Measurements from ENCODE around the gene CSGALNACT2. TPM values are rescaled to one million over a fixed set of nuclear protein-coding genes. Genes with fewer than 3 reads are reported as not detected.

Gene CSGALNACT2
- total RNA-seq, 2 experiments from 2014 or later = 13.2 to 33.6 TPM

DNA sequence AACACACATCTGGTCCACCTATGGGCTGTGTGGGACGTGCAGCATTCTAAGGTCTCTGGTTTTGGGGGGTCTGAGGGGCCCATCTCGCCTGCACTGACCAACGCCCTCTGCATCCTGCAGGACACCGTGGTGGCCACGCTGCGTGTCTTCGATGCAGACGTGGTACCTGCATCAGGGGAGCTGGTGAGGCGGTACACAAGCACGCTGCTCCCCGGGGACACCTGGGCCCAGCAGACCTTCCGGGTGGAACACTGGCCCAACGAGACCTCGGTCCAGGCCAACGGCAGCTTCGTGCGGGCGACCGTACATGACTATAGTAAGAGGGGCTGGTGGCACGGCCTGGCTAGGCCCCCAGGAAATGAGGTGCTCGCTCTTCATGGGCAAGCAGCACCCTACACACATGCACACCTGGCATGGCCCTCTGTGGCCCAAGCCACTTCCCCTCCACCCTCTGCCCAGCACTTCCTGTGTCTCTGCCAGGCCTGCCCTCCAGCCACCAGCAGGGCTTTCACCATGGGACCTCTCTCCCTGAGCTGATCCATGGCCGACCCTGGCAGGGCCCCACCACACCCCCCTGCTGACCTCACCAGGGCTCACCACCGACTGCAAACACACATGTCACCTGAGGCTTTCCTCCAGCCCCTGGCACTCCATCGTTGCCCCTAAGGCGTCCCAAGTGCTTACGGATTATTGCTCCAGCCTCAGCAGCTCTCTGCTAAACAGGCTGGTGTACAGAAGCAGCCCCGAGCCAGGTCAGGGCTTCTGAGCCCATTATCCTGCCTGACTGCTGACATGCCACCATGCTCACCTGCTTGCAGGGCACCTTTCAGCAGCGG lies 31.8 kb upstream of the CSGALNACT2 start:
- no peaks in the 10 kb centered on the region for H3K9me3 ChIP-seq (ENCODE audit: low read length)
- H3K27ac ChIP-seq (ENCODE audit: low read depth, low read length, poor library complexity, severe bottlenecking) = no peak overlapping the region
- H3K4me3 ChIP-seq (ENCODE audit: low read depth, low read length, poor library complexity, severe bottlenecking) = no peak overlapping the region
- no peak overlapping the region for H3K4me2 ChIP-seq (ENCODE audit: low read length)
- peak overlapping the region; percentile 87; the same call in 1 of the 2 replicates for H2AFZ ChIP-seq (ENCODE audit: low read length)
- no peaks in the 10 kb centered on the region for H3K79me2 ChIP-seq (ENCODE audit: insufficient read depth, low read depth, low read length)
- H4K20me1 ChIP-seq (ENCODE audit: insufficient read depth, low read length) = no peaks in the 10 kb centered on the region
- H3K36me3 ChIP-seq (ENCODE audit: insufficient read depth, low read length) = no peaks in the 10 kb centered on the region
- intact Hi-C loops (cut with micrococcal nuclease; ENCODE audit: unreplicated experiment) = no loop called here
- peaks cover 11% of the 10 kb centered on the region for H3K4me1 ChIP-seq (ENCODE audit: insufficient read depth, low read length, poor library complexity, severe bottlenecking)
- no peak for DNase-seq (ENCODE audit: low spot score)
- H3K9me2 ChIP-seq (ENCODE audit: insufficient read depth, low read length) = no peaks in the 10 kb centered on the region
- POLR2A ChIA-PET = no interaction called here
- CTCF ChIA-PET (ENCODE audit: unreplicated experiment) = interaction anchor here (0.6 kb wide), 2 partner anchors 25 to 98 kb away, joined by 3 to 4 read pairs; no protein-coding TSS in a partner anchor
- TF ChIP-seq EZH2phosphoT487 (IDR thresholded peaks at IDR 0.05; ENCODE audit: borderline replicate concordance, low read depth, low read length) (no peak), CTCF (conservative IDR thresholded peaks at IDR 0.05; ENCODE audit: low read length) (no peak)
- no TSS peak for BruUV-seq (replicated peaks)

DNA sequence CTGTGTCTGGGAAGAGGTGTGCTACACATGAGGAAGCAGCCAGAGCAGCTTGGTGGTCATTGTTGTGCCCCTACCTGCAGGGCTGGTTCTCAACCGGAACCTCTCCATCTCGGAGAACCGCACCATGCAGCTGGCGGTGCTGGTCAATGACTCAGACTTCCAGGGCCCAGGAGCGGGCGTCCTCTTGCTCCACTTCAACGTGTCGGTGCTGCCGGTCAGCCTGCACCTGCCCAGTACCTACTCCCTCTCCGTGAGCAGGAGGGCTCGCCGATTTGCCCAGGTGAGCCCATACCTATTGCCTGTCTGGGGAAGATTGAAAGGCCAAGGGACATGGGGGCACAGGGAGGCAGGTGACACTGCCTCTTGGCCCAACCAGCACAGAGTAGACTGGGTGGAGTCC lies 29.3 kb upstream of the CSGALNACT2 start:
- intact Hi-C loops (cut with micrococcal nuclease; ENCODE audit: unreplicated experiment) = no loop called here
- H3K4me2 ChIP-seq (ENCODE audit: low read length) = no peak overlapping the region
- H3K4me3 ChIP-seq (ENCODE audit: low read depth, low read length, poor library complexity, severe bottlenecking) = no peak overlapping the region
- no peaks in the 10 kb centered on the region for H4K20me1 ChIP-seq (ENCODE audit: insufficient read depth, low read length)
- H3K9me2 ChIP-seq (ENCODE audit: insufficient read depth, low read length) = no peaks in the 10 kb centered on the region
- no peaks in the 10 kb centered on the region for H3K9me3 ChIP-seq (ENCODE audit: low read length)
- no peak overlapping the region for H3K27ac ChIP-seq (ENCODE audit: low read depth, low read length, poor library complexity, severe bottlenecking)
- H3K4me1 ChIP-seq (ENCODE audit: insufficient read depth, low read length, poor library complexity, severe bottlenecking) = peaks cover 11% of the 10 kb centered on the region
- no TSS peak for BruUV-seq (replicated peaks)
- no peaks in the 10 kb centered on the region for H3K36me3 ChIP-seq (ENCODE audit: insufficient read depth, low read length)
- no peak overlapping the region for H2AFZ ChIP-seq (ENCODE audit: low read length)
- no peaks in the 10 kb centered on the region for H3K79me2 ChIP-seq (ENCODE audit: insufficient read depth, low read depth, low read length)
- no peak for TF ChIP-seq EZH2phosphoT487 (IDR thresholded peaks at IDR 0.05; ENCODE audit: borderline replicate concordance, low read depth, low read length)
- TF ChIP-seq CTCF (conservative IDR thresholded peaks at IDR 0.05; ENCODE audit: low read length) = no peak
- CTCF ChIA-PET (ENCODE audit: unreplicated experiment) = no interaction called here
- DNase-seq (ENCODE audit: low spot score) = no peak
- POLR2A ChIA-PET = no interaction called here

DNA sequence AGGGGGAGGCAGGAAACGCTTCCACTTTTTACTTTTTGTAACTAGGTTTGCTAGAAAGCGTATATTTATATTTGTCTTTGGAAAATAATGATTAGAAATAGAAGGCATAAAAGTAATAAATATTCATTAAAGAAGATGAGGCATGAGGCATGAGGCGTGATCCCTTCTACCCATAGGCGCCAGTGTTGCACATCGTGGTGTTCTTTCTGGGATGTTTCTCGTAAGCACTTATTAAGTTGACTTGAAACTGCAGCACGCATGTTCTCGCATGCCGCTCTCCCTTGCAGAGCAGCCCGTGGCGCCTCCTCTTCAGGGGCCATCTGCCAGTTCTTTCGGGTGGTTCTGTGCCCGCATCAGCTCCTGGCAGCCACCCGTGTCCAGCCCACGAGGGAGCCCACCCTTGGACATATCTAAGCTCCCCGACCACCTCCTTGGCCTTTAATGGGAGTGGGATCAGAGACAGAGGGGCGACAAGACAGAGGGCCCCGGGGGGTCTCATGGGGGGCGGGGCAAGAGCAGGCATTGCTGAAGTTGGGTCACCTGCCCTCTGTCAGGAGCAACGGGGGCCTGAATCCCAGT lies 28.5 kb upstream of the CSGALNACT2 start:
- H3K27ac ChIP-seq (ENCODE audit: low read depth, low read length, poor library complexity, severe bottlenecking) = no peak overlapping the region
- TF ChIP-seq EZH2phosphoT487 (IDR thresholded peaks at IDR 0.05; ENCODE audit: borderline replicate concordance, low read depth, low read length) (no peak), CTCF (conservative IDR thresholded peaks at IDR 0.05; ENCODE audit: low read length) (no peak)
- no peaks in the 10 kb centered on the region for H4K20me1 ChIP-seq (ENCODE audit: insufficient read depth, low read length)
- DNase-seq (ENCODE audit: low spot score) = no peak
- H3K4me3 ChIP-seq (ENCODE audit: low read depth, low read length, poor library complexity, severe bottlenecking) = no peak overlapping the region
- peaks cover 11% of the 10 kb centered on the region for H3K4me1 ChIP-seq (ENCODE audit: insufficient read depth, low read length, poor library complexity, severe bottlenecking)
- no peak overlapping the region for H2AFZ ChIP-seq (ENCODE audit: low read length)
- intact Hi-C loops (cut with micrococcal nuclease; ENCODE audit: unreplicated experiment) = no loop called here
- no peaks in the 10 kb centered on the region for H3K36me3 ChIP-seq (ENCODE audit: insufficient read depth, low read length)
- H3K79me2 ChIP-seq (ENCODE audit: insufficient read depth, low read depth, low read length) = no peaks in the 10 kb centered on the region
- no peak overlapping the region for H3K4me2 ChIP-seq (ENCODE audit: low read length)
- H3K9me2 ChIP-seq (ENCODE audit: insufficient read depth, low read length) = no peaks in the 10 kb centered on the region
- ChIA-PET POLR2A (interaction anchor here (0.6 kb wide), 1 partner anchor 160 kb away, joined by 4 read pairs; no protein-coding TSS in a partner anchor), CTCF (ENCODE audit: unreplicated experiment) (no interaction called here)
- no TSS peak for BruUV-seq (replicated peaks)
- H3K9me3 ChIP-seq (ENCODE audit: low read length) = no peaks in the 10 kb centered on the region
